Measurements from ENCODE around the gene ZNF366. TPM values are rescaled to one million over a fixed set of nuclear protein-coding genes. Genes with fewer than 3 reads are reported as not detected.

The ZNF366 gene
- total and polyA plus RNA-seq, 2 of the 13 experiments (the other 11 are each of a cell fraction or from before 2014, with no cell fraction given): not detected

- Histone ChIP-seq H3K9me3 (ENCODE audit: low read length) (no peaks in the 10 kb centered on the region), H3K36me3 (replicated peaks in 1 of 2; ENCODE audit: control insufficient read depth in 1 of 2, insufficient read depth in 2 of 2, low read length in 2 of 2) (no peaks in the 10 kb centered on the region), H3K4me1 (ENCODE audit: insufficient read depth, low read length) (no peaks in the 10 kb centered on the region), H3K9ac (ENCODE audit: insufficient read depth, low read depth, low read length) (no peak overlapping the region), H3K27ac (ENCODE audit: extremely low read length, insufficient read depth, low read length) (no peak overlapping the region), H3K4me3 (replicated peaks in 1 of 3; ENCODE audit: insufficient read depth in 1 of 3, low read depth in 2 of 3, low read length in 3 of 3) (no peak overlapping the region), H2AFZ (ENCODE audit: low read length) (no peak overlapping the region), H3K4me2 (ENCODE audit: low read depth, low read length) (no peak overlapping the region), H3K79me2 (ENCODE audit: insufficient read depth, low read length) (no peaks in the 10 kb centered on the region), H4K20me1 (ENCODE audit: insufficient read depth, low read length) (no peaks in the 10 kb centered on the region), H3K27me3 (ENCODE audit: control insufficient read depth in 1 of 2, insufficient read depth in 2 of 2, low read length in 2 of 2) (peaks cover 0 to 9% of the 10 kb centered on the region in 2 experiments; a peak in 1 of 5 replicates)
- TF ChIP-seq, protein P1, sequence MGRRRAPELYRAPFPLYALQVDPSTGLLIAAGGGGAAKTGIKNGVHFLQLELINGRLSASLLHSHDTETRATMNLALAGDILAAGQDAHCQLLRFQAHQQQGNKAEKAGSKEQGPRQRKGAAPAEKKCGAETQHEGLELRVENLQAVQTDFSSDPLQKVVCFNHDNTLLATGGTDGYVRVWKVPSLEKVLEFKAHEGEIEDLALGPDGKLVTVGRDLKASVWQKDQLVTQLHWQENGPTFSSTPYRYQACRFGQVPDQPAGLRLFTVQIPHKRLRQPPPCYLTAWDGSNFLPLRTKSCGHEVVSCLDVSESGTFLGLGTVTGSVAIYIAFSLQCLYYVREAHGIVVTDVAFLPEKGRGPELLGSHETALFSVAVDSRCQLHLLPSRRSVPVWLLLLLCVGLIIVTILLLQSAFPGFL (CRISPR knock-in tag; IDR thresholded peaks at IDR 0.05): no peak
- TF ChIP-seq ZBTB46 (CRISPR knock-in tag; IDR thresholded peaks at IDR 0.05; ENCODE audit: borderline replicate concordance): no peak
- no peak for TF ChIP-seq ZNF282 (IDR thresholded peaks at IDR 0.05; ENCODE audit: partially characterized antibody)
- TF ChIP-seq RAD21 (CRISPR knock-in tag; IDR thresholded peaks at IDR 0.05): no peak
- TF ChIP-seq, protein P2, sequence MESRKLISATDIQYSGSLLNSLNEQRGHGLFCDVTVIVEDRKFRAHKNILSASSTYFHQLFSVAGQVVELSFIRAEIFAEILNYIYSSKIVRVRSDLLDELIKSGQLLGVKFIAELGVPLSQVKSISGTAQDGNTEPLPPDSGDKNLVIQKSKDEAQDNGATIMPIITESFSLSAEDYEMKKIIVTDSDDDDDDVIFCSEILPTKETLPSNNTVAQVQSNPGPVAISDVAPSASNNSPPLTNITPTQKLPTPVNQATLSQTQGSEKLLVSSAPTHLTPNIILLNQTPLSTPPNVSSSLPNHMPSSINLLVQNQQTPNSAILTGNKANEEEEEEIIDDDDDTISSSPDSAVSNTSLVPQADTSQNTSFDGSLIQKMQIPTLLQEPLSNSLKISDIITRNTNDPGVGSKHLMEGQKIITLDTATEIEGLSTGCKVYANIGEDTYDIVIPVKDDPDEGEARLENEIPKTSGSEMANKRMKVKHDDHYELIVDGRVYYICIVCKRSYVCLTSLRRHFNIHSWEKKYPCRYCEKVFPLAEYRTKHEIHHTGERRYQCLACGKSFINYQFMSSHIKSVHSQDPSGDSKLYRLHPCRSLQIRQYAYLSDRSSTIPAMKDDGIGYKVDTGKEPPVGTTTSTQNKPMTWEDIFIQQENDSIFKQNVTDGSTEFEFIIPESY (CRISPR knock-in tag; IDR thresholded peaks at IDR 0.05): no peak
- TF ChIP-seq NFYC (CRISPR knock-in tag; IDR thresholded peaks at IDR 0.05): no peak
- no peak for TF ChIP-seq ZNF205 (CRISPR knock-in tag; IDR thresholded peaks at IDR 0.05)
- no peak for TF ChIP-seq RARG (CRISPR knock-in tag; IDR thresholded peaks at IDR 0.05; ENCODE audit: low read depth)
- no peak for TF ChIP-seq NFIC (IDR thresholded peaks at IDR 0.05; ENCODE audit: low read length)
- no peak for TF ChIP-seq XRCC5 (optimal IDR thresholded peaks at IDR 0.05; ENCODE audit: low read length)
- no peak for TF ChIP-seq ZSCAN22 (CRISPR knock-in tag; IDR thresholded peaks at IDR 0.05)
- TF ChIP-seq, protein P3, sequence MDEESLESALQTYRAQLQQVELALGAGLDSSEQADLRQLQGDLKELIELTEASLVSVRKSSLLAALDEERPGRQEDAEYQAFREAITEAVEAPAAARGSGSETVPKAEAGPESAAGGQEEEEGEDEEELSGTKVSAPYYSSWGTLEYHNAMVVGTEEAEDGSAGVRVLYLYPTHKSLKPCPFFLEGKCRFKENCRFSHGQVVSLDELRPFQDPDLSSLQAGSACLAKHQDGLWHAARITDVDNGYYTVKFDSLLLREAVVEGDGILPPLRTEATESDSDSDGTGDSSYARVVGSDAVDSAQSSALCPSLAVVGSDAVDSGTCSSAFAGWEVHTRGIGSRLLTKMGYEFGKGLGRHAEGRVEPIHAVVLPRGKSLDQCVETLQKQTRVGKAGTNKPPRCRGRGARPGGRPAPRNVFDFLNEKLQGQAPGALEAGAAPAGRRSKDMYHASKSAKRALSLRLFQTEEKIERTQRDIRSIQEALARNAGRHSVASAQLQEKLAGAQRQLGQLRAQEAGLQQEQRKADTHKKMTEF (CRISPR knock-in tag; IDR thresholded peaks at IDR 0.05): no peak
- TF ChIP-seq SIX4 (CRISPR knock-in tag; IDR thresholded peaks at IDR 0.05): no peak
- no peak for TF ChIP-seq PAWR (CRISPR knock-in tag; IDR thresholded peaks at IDR 0.05; ENCODE audit: borderline replicate concordance)
- TF ChIP-seq KLF16 (CRISPR knock-in tag; IDR thresholded peaks at IDR 0.05): no peak
- TF ChIP-seq ARNTL (CRISPR knock-in tag; IDR thresholded peaks at IDR 0.05): no peak
- DNase-seq (ENCODE audit: low spot score): no peak
- intact Hi-C loops (cut with micrococcal nuclease; ENCODE audit: unreplicated experiment) (no loop called here), in situ Hi-C loops (cut with HindIII; ENCODE audit: extremely low pct_ligation_motif_present, low pct_unique_long_range_greater_than_20kb) (no loop called here)
- ChIA-PET POLR2A (no interaction called here), CTCF (ENCODE audit: low intra/inter-chr PET ratio, low total read pairs) (no interaction called here)
- WGBS (ENCODE audit: low lambda C conversion rate): 0% methylated on average over 1 of the region's 1 CpG
- FAIRE-seq: no peak
- no peak for ATAC-seq
- BruUV-seq (replicated peaks): no TSS peak
Measured at GRCh38 chr5:72472031-72472430, 35.2 kb downstream of the ZNF366 start.

Measured in HepG2 (cell line).